Measurements from ENCODE around the gene PDE8A.

GRCh38 chr15:84982301-84982920 is 755 bp downstream of the PDE8A start:
- TF ChIP-seq, protein P1, sequence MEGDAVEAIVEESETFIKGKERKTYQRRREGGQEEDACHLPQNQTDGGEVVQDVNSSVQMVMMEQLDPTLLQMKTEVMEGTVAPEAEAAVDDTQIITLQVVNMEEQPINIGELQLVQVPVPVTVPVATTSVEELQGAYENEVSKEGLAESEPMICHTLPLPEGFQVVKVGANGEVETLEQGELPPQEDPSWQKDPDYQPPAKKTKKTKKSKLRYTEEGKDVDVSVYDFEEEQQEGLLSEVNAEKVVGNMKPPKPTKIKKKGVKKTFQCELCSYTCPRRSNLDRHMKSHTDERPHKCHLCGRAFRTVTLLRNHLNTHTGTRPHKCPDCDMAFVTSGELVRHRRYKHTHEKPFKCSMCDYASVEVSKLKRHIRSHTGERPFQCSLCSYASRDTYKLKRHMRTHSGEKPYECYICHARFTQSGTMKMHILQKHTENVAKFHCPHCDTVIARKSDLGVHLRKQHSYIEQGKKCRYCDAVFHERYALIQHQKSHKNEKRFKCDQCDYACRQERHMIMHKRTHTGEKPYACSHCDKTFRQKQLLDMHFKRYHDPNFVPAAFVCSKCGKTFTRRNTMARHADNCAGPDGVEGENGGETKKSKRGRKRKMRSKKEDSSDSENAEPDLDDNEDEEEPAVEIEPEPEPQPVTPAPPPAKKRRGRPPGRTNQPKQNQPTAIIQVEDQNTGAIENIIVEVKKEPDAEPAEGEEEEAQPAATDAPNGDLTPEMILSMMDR (conservative IDR thresholded peaks at IDR 0.05) = no peak
- TF ChIP-seq ZFX (IDR thresholded peaks at IDR 0.05) = no peak

Data from C4-2B (cell line).